Nucleus accumbens (tissue), 56 donors: ENCODE measurements around the gene PRKAG2.
"Not testable (repeated sequence)": the region's sequence is repeated elsewhere in the genome, so short reads cannot be mapped to it uniquely, and the experiment has no call there.

ENCODE experiments used
- DNase-seq, 56 donors: peaks; one replicate each; lab custom pipeline; 2025; lab: John Stamatoyannopoulos, UW

The PRKAG2 gene

DNA sequence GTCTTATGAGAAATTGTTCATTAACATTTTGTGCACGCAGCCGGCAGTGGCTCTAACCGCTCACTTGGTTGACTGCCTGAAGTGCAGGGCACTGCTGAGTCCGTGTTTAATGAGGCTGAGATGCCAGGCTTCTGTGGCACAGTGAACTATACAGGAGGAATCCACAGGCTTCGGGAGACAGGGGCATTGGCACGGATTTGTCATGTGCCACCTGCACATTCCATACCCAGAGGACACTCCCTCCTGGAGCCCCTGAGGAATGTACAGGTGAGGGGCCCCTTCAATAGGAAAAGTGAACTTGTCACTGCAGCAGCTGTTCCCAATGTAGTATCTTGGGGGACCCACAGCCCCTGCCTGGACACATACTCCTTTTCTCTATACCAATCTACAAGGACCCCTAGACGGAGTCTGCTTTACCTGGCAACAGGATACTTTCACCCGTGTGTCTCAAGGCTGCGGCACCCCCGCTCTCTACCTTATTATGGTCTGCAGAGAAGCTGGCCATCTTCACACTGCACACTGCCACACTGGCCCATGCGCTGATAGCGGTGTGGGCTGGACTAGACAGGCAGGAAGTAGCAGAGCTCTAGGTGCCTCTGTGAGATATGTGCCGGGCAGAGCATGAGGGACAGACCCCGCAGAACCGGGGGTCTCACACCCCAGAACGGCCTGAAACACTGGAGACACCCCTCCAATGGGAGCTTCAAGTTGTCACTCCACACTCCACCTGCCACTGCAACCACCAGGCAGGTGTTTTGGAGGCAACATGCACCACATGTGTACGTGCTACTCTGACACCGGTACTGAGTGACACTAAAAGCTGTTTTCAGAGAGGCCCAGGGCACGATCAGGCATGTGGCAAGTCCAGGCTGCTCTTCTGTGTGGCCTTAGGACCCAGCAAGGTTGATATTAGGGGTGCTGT is 285.8 kb downstream of the PRKAG2 start:
- peak in 1 of 56 donors; percentile 16 for DNase-seq

DNA sequence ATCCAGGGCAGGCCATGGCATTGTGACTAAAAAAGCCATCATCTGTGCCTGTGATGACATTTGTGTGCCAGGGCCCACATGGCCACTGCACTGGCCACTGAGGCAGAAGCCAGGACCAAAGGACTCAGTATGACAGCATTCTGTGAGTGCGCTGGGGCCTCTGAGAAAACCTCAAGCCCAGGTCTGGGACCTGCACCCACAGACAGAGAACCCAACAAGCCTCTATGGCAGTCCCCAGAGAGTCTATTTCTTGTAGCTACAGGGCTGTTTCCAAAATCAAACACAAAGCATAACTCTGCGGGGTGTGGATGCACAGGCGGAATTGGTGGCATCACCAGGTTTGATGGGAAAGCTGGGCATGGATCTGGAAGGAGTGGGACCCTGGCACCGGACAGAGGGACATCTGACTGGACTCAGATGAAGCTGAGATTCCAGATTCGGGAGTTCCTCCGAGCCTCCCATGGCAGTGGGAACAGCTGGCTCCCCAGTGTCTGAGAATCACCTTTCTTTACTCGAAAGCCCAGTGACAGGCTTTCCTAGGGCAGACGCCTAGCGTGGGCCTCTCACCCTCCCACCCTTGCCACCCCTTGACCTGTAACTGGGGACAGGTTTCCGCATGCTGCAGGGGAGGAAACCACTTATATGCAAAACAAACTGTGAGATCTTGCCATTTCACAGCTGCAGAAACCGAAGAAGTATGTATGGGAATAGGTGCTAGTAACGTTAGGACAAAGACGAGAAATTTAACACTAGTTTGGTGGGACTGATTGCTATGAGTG is 286.7 kb downstream of the PRKAG2 start:
- DNase-seq: no peak

DNA sequence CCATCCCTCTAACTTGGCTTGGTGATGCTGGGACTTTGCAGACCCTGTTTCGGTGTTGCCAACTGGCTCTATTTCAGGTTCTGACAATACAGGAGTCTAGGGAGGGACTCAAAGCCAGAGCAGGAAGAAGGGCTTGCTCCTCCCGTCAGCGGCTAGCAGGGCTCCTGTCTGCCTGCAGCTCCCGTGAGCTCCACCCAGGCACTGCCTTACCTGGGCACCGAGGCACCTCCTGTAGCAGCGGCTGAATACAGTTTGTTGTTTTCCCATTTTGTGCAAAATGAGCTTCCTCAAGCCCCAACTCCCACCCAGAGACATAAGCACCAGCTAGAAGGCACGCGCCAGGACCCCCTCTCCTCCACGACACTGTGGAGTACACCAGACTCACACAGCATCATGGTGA is 287.9 kb downstream of the PRKAG2 start:
- DNase-seq: no peak

DNA sequence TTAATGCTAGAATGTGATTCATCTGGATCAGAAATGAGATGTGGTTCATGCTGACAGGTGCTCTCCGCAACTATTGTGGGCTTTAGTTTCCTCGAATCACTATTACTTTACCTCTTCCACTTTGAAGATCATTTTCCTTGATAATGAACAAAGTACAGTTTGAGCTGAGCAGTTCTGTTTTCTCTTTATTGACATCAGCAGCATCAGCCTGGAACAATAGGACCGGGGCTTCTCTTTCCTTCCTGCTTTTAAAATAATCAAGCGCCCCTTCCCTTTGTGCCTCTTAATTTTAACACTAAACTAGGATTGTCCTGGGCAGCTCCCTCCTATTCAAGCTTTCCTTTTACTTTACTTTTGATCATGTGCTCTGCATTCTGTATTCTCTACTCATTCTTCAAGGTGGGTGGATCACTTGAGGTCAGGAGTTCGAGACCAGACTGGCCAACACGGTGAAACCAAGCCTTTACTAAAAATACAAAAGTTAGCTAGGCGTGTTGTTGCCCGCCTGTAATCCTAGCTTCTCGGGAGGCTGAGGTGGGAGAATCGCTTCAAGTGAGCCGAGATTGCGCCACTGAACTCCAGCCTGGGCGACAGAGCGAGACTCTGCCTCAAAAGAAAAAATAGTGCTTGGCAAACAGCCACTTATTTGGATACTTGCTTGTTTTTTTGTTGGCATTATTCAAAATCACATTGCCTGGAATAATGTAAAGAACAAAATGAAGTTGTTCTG is 290.2 kb downstream of the PRKAG2 start:
- no peak for DNase-seq

DNA sequence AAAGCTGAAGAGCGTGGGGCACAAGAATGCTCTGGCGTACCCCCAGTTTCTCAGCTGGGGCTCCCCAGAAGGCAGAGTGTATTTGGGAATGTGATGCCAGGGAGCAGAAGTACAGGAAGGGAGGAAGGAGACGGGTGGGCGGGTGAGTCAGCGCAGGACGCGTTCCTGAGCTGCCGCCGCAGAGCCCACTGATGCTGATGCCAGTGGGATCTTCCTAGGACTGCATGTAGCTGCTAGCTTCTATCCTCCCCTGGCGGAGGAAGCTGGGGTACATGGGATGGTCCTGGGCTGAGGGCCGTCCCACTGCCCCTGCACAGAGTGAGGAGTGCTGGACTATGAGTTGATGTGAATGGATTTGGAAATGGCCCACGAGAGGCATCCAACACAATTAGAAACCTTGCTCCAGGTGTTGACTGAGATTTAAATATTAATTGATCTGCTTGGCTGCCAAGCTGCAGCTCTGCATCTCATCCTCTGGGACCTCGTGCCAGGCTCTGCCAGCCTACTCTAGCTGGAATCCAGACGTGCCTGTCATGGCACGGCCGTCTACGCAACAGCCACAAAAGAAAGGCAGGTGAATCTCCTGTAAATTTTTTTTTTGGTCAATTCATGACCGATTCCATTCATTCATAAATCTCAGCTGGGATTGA is 291.0 kb downstream of the PRKAG2 start:
- DNase-seq: peak in 10 of 56 donors; percentile 5 to 37 (median 15)

DNA sequence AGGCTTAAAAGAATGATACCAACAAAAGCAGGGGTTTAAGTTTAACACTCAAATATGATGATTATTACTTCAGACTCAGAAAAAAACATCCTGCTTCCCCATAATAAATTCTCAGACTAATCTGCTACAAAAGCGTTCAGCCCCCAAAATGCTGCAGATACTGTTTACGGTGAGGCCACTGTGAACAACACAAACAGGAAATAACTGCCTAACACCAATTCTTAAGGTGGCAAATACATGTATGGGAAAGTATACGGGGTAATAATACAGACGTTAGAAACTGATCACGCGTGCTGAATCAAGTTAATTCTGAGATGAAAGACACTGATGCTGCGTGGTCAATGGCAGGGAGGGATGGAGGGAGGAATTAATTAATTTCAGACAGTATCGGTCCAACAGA is 295.2 kb downstream of the PRKAG2 start:
- DNase-seq: no peak

DNA sequence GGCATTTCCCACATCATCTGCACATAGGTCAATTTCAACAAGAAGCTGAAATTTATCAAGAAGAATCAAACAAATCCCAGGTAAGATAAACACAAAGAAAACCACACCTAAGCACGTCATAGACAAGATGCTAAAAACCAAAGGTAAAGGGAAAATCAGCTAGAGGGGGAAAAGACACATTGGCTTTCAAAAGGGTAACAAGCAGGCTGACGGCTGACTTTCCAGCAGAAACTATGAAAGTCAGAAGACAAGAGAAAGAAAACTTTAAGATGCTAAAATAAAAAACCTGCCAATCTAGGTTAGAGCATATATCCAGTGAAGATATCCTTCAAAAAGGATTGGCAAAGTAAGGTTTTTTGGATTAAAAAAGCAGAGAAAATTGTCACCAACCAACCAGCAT is 297.3 kb downstream of the PRKAG2 start:
- no peak for DNase-seq

DNA sequence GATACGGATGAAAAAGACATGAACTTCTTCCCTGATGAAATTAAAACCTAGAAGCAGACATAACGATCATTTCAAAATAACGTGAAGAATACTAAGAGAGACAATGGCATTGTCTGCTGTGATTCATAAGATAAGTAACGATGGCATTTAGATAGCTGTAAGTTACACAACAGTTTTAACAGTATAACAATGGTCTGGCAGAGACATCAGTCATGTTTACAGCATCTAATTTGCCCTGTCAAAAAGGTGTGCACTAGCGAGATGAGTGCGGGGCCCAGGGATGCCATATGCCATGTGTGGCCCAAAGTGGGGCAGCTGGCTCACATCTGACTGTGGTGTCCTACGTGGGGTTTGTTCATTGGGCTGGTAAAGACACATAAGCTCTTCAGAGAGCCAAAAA is 301.5 kb downstream of the PRKAG2 start:
- no peak for DNase-seq

DNA sequence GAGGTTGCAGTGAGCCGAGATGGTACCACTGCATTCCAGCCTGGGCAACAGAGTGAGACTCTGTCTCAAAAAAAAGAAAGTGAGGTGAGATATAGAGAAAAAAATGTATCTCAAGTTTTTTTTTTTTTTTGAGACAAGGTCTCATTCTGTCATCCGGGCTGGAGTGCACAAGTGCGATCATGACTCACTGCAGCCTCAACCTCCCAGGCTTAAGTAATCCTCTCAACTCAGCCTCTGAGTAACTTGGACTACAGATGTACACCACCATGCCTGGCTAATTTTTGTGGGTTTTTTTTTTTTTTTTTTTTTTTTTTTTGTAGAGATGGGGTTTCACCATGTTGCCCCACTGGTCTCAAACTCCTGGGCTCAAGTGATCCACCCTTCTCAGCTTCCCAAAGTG is 303.9 kb downstream of the PRKAG2 start:
- DNase-seq: not testable (repeated sequence)

DNA sequence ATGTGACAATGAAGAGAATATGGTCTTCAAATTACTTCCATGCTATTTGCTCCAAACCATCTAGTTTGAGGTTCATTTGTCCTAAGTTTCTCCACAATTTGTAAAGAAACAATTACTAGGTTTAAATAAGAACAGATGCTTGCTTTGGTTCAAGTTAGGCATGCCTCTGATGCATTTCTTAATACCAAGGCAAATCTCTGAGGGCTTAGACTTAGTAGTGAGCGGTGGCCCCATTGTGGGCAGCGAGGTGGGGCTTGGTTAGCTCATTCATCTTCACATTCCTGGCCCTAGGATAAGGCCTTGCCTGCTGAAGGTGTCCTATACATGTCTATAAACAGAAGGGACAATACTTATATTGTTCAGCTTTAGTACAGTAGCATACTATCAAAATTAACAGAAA is 304.8 kb downstream of the PRKAG2 start:
- DNase-seq: no peak

DNA sequence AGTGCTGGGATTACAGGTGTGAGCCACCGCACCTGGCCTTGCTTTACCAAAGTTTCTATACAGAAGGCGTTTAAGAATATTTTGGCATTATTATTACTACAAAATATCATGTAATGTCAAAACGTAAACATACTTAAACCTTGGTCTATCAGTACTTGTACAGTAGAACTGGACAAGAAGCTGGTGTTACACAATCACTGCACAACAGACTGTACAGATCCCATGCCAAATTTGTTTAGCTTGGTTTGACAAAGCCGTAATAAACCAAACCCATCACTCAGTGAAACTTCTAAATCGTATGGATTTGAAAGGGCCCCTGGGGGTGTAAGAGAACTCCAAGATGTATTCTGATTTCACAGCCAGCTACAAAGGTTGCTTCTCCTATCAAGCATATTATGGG is 305.4 kb downstream of the PRKAG2 start:
- DNase-seq: no peak

DNA sequence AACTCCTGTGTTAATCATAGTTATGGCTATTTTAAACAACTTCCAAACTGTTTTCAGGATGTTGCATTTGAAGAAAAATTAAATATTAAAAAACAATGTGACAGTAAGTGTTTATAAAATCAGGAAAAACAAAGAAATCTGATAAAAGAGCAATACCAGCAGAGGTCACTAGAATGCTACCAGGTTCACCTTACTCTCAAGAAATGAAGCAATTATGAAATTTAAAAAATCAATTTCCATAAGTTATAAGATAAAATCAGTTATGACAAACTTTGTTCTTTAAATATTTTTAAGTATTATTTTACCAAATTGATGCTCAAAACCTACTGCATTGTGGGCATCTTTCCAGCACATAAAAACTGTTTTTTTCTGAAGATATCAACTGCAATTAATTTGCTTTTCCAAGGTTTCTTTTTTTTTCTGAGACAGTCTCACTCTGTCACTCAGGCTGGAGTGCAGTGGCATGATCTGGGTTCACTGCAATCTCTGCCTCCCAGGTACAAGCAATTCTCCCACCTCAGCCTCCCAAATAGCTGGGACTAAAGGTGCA is 306.5 kb downstream of the PRKAG2 start:
- no peak for DNase-seq

DNA sequence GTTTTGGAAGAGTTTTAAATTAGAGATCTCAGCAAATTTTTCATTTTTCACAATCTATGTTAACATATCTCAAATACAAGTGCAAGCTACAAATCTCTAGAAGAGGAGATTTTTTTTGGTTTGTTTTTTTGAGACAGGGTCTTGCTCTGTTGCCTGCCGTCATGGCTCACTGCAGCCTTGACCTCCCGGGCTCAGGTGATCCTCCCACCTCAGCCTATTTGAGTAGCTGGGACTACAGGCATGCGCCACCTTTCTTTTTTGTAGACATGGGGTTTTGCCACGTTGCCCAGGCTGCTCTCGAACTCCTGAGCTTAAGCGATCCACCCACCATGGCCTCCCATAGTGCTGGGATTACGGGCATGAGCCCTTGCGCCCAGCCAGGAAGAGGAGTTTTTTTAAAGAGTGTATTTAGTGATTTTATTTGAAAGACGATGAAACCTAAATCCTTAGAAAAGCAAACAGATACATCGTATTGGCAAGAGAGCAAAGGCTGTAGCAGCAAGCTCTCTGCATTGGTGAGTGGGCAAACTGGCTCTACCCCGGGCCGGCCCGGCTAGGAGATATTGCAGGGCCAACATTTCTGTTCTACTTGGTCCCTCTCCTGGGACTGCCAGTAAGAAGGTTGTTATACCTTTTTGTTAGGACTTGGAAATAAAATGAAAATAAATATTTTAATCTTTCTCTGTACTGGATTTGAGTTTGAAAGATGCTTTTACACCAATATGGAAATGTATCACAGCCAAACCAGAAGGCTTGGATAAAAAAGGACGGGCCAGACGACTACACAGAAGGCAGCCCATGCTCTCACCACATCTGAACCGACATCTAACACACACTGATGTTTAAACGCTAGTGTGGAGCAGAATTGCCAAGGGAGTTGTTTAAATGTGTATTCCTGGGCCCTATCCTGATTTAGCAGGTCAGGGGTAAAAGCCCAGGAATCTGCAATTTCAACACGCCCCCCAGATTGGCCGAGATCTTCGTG is 307.7 kb downstream of the PRKAG2 start:
- no peak for DNase-seq

DNA sequence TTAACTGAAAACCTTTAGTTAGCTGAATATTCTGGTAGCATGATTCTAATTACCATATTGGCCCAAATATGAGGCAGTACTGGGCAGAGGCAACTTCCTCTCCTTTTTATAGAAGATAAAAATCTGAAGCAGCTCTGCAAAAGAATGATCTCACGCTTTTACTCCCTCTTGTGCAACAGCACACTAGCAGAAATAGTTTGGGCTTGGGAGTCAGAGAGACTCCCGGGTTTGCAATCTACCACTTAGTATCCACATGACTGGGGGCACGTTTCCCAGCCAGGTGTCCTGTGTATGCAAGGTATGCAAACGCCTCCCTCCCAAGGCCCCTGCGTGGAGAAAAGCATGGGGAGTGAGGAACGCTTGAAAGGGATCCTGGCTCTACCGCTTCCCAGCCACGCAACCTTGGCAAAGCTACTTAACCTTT is 310.0 kb downstream of the PRKAG2 start:
- no peak for DNase-seq

DNA sequence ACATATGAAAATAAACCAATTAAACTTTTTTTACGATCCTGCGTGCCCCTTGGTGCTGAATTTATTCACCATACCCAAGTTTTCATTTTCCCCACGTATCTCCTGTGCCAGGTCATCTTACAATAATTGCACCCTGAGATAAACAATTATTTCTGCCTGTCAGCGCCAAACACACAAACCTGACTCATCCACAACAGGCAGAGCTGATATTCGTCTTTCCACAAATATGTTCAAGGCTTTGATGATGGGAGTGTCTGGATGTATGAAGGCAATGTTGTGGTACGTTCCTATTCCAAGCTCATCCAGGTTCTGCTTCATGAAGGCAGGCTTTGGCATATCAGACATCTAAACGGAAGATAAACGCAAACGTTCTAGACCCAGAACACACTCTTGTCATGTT is 311.4 kb downstream of the PRKAG2 start:
- no peak for DNase-seq

DNA sequence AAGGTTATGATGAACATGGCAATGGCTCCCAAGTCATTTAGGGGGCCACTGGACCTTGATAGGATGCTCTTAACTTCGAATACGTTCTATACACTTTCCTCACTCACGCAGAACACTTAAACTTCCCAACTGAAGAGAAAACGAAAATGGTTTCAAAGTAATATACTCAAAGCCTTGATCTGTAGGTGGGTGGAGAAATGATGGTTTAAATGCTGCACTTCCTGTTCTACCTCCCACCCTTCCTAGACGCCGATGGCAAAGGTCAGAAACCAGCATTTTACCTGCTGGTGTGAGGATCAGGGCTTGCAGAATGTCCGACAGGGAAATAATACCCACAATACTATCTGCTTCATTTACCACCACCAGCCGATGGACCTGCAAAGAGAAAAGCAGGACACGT is 316.7 kb downstream of the PRKAG2 start:
- DNase-seq: no peak

DNA sequence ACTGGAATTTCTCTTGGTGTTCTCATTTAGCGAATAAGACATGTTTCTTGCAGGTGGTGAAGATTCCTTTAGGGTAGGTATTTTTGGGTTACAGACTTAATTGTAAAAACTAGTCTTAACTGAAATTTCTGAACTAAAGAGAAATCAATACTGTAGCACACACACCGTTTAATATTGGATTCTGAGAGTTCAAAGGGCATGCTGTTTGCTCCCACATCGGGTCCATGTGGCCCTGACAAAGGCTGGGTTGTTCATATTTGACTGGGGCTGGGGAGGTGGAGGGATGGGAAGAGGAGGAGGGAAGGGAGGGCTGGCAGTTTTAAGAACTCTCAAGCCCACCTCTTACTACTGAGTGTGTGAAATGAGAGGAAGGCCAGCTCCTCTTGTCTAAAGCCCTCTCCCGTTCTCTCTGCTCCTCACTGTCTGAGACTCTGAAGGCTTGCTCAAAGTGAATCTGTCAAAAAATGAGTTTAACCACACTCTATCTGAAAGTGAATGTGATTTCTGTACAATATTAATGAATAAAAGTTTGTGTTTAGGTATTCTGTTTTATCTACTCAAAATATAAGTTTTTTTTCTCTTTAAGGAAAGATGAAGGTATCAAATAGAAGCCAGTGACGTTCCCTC is 317.2 kb downstream of the PRKAG2 start:
- DNase-seq: no peak

DNA sequence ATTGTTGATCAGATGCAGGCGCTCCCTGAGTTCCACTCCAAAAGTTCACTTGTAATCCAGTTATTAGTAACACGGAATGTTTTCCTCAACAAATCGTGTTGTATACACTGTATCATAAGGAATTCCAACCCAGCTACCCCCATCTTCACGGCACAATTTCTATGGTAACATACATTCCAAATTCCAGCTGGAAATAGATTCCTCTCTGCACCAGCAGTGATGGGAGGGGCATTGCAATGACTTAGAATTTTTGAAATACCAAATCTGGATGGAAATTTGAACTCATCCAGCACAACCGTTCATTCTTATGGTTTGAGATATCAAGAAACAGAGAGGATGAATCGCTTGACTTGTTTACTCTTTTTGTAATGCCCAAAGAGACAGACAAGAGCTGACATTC is 318.3 kb downstream of the PRKAG2 start:
- DNase-seq: no peak

DNA sequence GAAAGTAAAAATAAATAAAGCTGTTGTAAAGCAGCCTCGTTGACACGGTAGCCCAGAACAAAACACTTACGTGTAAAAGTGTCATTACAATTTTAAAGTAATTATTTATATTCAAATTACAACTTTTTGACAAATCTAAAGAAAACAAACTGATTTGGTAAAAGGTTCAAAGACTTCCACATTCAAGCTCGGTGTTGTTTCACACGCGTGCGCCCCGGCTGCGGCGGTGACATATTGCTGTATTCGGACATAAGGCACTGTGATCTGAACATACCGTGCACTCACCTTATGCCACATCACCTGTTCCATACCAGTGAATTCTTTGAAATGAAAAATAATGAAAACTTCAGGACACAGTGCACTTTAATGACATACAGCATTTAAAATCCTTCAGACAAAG is 320.3 kb downstream of the PRKAG2 start:
- no peak for DNase-seq
